ENCODE data around the gene CPNE2. TPM values are rescaled to one million over a fixed set of nuclear protein-coding genes. Genes with fewer than 3 reads are reported as not detected.

Gene CPNE2
- total and polyA plus RNA-seq, 10 of the 15 experiments (the other 5 are each of a cell fraction or from before 2014, with no cell fraction given): 3.1 to 22.1 (median 9.9) TPM

DNA sequence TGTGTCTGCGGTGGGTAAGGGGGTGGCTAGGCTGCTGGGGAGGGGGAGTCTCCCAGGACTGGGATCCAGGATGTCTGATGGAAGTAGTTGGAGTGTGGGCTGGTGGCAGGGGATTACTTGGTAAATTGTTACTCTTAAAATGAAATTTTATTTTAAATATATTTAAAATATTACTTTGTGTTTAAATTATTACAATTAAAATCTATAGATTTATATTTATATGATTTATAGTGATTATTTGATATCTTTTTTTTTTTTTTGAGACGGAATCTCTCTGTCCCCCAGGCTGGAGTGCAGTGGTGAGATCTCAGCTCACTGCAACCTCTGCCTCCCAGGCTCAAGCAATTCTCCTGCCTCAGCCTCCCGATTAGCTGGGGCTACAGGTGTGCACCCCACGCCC, 18.6 kb downstream of the CPNE2 start (continued):
- TF ChIP-seq RAD21 (IDR thresholded peaks at IDR 0.05; ENCODE audit: insufficient read depth, low read depth, low read length) (no peak), BHLHE40 (IDR thresholded peaks at IDR 0.05; ENCODE audit: borderline replicate concordance in 1 of 2, low read depth in 2 of 2, low read length in 1 of 2) (no peak), ZNF384 (IDR thresholded peaks at IDR 0.05; ENCODE audit: borderline replicate concordance, low read depth, low read length) (no peak), NRF1 (conservative IDR thresholded peaks at IDR 0.05; ENCODE audit: low read depth, low read length) (no peak), SRF (IDR thresholded peaks at IDR 0.05; ENCODE audit: low read depth in 2 of 2, low read length in 2 of 2) (no peak), BCL11A (IDR thresholded peaks at IDR 0.05; ENCODE audit: low read depth, low read length) (no peak), HDAC2 (IDR thresholded peaks at IDR 0.05) (no peak)
- TF ChIP-seq, protein P1, sequence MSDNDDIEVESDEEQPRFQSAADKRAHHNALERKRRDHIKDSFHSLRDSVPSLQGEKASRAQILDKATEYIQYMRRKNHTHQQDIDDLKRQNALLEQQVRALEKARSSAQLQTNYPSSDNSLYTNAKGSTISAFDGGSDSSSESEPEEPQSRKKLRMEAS (IDR thresholded peaks at IDR 0.05; ENCODE audit: low read depth, low read length): no peak

DNA sequence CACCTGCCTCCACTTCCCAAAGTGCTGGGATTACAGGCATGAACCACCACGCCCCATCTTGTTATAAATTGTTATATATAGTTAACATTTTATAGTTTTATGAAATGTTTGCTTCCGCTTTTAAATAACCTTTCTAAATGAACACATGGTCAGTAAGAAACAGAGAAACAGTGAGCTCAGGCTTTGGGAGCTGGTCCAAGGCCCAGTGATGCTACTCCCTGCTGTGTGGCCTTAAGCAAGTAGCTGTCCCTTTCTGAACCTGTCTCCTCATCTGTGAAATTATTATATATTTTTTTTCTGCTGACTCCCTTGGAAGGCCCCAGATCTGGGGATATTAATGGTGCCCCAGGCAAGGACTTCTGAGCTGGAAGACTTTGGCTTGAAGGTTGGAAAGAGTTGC, 19.0 kb downstream of the CPNE2 start:
- no peak overlapping the region for H3K9ac ChIP-seq (ENCODE audit: control insufficient read depth, insufficient read depth, low read length)
- H3K79me2 ChIP-seq (ENCODE audit: control insufficient read depth, insufficient read depth, low read length): no peaks in the 10 kb centered on the region
- CTCF ChIA-PET: interaction anchor here (1.0 to 3.2 kb wide), 6 partner anchors 11 to 38 kb away, joined by 3 to 15 read pairs (median 3); partner anchors contain the start of gene CPNE2
- SMC1A ChIA-PET (ENCODE audit: uncharacterized antibody, unreplicated experiment): interaction anchor here (0.8 to 1.5 kb wide), 7 partner anchors 10 to 58 kb away, joined by 3 to 4 read pairs (median 3); partner anchors contain the start of gene CPNE2
- BruUV-seq (replicated peaks): no TSS peak
- H3K4me3 ChIP-seq: no peak overlapping the region
- ATAC-seq: no peak
- H4K20me1 ChIP-seq (ENCODE audit: control insufficient read depth, insufficient read depth): no peaks in the 10 kb centered on the region
- H2AFZ ChIP-seq (ENCODE audit: control insufficient read depth, low read depth, low read length): no peak overlapping the region
- TF ChIP-seq, protein P2, sequence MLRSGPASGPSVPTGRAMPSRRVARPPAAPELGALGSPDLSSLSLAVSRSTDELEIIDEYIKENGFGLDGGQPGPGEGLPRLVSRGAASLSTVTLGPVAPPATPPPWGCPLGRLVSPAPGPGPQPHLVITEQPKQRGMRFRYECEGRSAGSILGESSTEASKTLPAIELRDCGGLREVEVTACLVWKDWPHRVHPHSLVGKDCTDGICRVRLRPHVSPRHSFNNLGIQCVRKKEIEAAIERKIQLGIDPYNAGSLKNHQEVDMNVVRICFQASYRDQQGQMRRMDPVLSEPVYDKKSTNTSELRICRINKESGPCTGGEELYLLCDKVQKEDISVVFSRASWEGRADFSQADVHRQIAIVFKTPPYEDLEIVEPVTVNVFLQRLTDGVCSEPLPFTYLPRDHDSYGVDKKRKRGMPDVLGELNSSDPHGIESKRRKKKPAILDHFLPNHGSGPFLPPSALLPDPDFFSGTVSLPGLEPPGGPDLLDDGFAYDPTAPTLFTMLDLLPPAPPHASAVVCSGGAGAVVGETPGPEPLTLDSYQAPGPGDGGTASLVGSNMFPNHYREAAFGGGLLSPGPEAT (IDR thresholded peaks at IDR 0.05; ENCODE audit: low read depth): no peak
- no peak for TF ChIP-seq BHLHE40 (IDR thresholded peaks at IDR 0.05; ENCODE audit: borderline replicate concordance in 1 of 2, low read depth in 2 of 2, low read length in 1 of 2)
- no peak for TF ChIP-seq ZNF384 (IDR thresholded peaks at IDR 0.05; ENCODE audit: borderline replicate concordance, low read depth, low read length)
- no peak for TF ChIP-seq RCOR1 (conservative IDR thresholded peaks at IDR 0.05; ENCODE audit: low read depth, low read length)
- no peak for TF ChIP-seq TAF1 (IDR thresholded peaks at IDR 0.05; ENCODE audit: borderline replicate concordance, low read depth, low read length)
- TF ChIP-seq, protein P3, sequence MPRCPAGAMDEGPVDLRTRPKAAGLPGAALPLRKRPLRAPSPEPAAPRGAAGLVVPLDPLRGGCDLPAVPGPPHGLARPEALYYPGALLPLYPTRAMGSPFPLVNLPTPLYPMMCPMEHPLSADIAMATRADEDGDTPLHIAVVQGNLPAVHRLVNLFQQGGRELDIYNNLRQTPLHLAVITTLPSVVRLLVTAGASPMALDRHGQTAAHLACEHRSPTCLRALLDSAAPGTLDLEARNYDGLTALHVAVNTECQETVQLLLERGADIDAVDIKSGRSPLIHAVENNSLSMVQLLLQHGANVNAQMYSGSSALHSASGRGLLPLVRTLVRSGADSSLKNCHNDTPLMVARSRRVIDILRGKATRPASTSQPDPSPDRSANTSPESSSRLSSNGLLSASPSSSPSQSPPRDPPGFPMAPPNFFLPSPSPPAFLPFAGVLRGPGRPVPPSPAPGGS (IDR thresholded peaks at IDR 0.05; ENCODE audit: borderline replicate concordance, insufficient read depth, low read depth, low read length, poor library complexity, severe bottlenecking): no peak
- no peak for TF ChIP-seq SREBF2 (IDR thresholded peaks at IDR 0.05; ENCODE audit: low read length)
- TF ChIP-seq, protein P4, sequence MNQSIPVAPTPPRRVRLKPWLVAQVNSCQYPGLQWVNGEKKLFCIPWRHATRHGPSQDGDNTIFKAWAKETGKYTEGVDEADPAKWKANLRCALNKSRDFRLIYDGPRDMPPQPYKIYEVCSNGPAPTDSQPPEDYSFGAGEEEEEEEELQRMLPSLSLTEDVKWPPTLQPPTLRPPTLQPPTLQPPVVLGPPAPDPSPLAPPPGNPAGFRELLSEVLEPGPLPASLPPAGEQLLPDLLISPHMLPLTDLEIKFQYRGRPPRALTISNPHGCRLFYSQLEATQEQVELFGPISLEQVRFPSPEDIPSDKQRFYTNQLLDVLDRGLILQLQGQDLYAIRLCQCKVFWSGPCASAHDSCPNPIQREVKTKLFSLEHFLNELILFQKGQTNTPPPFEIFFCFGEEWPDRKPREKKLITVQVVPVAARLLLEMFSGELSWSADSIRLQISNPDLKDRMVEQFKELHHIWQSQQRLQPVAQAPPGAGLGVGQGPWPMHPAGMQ (IDR thresholded peaks at IDR 0.05; ENCODE audit: borderline replicate concordance): no peak
- TF ChIP-seq NR2C1 (IDR thresholded peaks at IDR 0.05): no peak
- no peak for TF ChIP-seq PAX8 (IDR thresholded peaks at IDR 0.05)
- no peak for TF ChIP-seq TCF12 (IDR thresholded peaks at IDR 0.05; ENCODE audit: low read depth, low read length)
- TF ChIP-seq ZNF217 (IDR thresholded peaks at IDR 0.05): no peak
- H3K36me3 ChIP-seq (ENCODE audit: control insufficient read depth in 2 of 2, insufficient read depth in 2 of 2, low read length in 1 of 2): no peaks in the 10 kb centered on the region
- peaks cover 24% of the 10 kb centered on the region for H3K4me1 ChIP-seq (ENCODE audit: control insufficient read depth, insufficient read depth, low read length)
- WGBS (ENCODE audit: insufficient coverage, insufficient replicate concordance, low lambda C conversion rate, missing lambda C conversion rate): 68% methylated on average over 2 of the region's 2 CpGs
- RAD21 ChIA-PET (ENCODE audit: unreplicated experiment): interaction anchor here (0.8 to 1.6 kb wide), 3 partner anchors 55 to 148 kb away, joined by 3 to 4 read pairs (median 4); no protein-coding TSS in a partner anchor
- H3K27me3 ChIP-seq (replicated peaks in 1 of 2; ENCODE audit: control insufficient read depth in 2 of 2, insufficient read depth in 2 of 2, low read length in 1 of 2): no peaks in the 10 kb centered on the region
- H3K4me2 ChIP-seq (ENCODE audit: control insufficient read depth, insufficient read depth): no peak overlapping the region
- H3K9me3 ChIP-seq (replicated peaks; ENCODE audit: control insufficient read depth, insufficient read depth, low read length): no peaks in the 10 kb centered on the region
- in situ Hi-C loops (cut with MboI) (no loop called here), intact Hi-C loops (cut with micrococcal nuclease; ENCODE audit: unreplicated experiment) (no loop called here)
- no peak for DNase-seq (ENCODE audit: low read depth, low spot score)
- no peak for FAIRE-seq
- POLR2A ChIA-PET: interaction anchor here (1.0 kb wide), 1 partner anchor 9 kb away, joined by 3 read pairs; no protein-coding TSS in a partner anchor
- H3K27ac ChIP-seq (ENCODE audit: control insufficient read depth, insufficient read depth): no peak overlapping the region
